B cell (primary cell): Measurements from ENCODE around the gene IBA57. TPM values are rescaled to one million over a fixed set of nuclear protein-coding genes. Genes with fewer than 3 reads are reported as not detected.

Experiments used
- ATAC-seq: fragments of 200-7000 bp; cut with Tn5 transposase; one replicate; pipeline ENCODE4 v1.10.0; 2021; ENCODE audit warnings: low read depth, mild to moderate bottlenecking, moderate number of reproducible peaks, moderate library complexity
- CTCF ChIA-PET: fragments of 350-600 bp; sonication (Branson Sonifier 250); formaldehyde crosslinking; loops from one replicate; lab custom pipeline; 2021; ENCODE audit warnings: antibody characterized with exemption, inconsistent platforms; lab: Charles Lee
- POLR2A ChIA-PET: fragments of 350-600 bp; sonication (Branson Sonifier 250); formaldehyde crosslinking; loops from one replicate; lab custom pipeline; 2021; ENCODE audit warnings: antibody characterized with exemption; lab: Charles Lee
- DNase-seq: peaks from one replicate; pipeline ENCODE4 v3.0.0; 2013
- H2AFZ ChIP-seq: 2 replicates; pipeline ENCODE4 v1.6.1; 2012; ENCODE audit warnings: mild to moderate bottlenecking, low read depth, low read length; ENCODE audit not compliant: insufficient read depth, poor library complexity, severe bottlenecking
- H3K27ac ChIP-seq, 2 donors: 1 replicate in 1 of 2; 2 replicates in 1 of 2; pipeline ENCODE4 v1.5.1; 2012 to 2013; ENCODE audit warnings: low read length in 2 of 2, mild to moderate bottlenecking in 2 of 2, moderate library complexity in 1 of 2
- H3K27me3 ChIP-seq, 4 experiments: fragments of 200-600 bp in 1 of 4; sonication (generic) in 1 of 4; replicated peaks in 1 of 4; 1 replicate in 2 of 4; 2 replicates in 2 of 4; pipeline versions ENCODE4 v1.6.1 to v1.7.0; 2013 to 2016; ENCODE audit warnings: low read length in 3 of 4, mild to moderate bottlenecking in 2 of 4, mixed read lengths in 1 of 4, moderate library complexity in 1 of 4; ENCODE audit not compliant: insufficient read depth in 4 of 4, control insufficient read depth in 3 of 4; ENCODE audit errors: control extremely low read depth in 1 of 4
- H3K36me3 ChIP-seq, 2 experiments: replicated peaks in 1 of 2; 1 replicate in 1 of 2; 2 replicates in 1 of 2; pipeline versions ENCODE4 v1.6.1 to v1.7.1; 2013; ENCODE audit warnings: low read length in 1 of 2; ENCODE audit not compliant: insufficient read depth in 2 of 2, control insufficient read depth in 1 of 2; ENCODE audit errors: control extremely low read depth in 1 of 2, extremely low read depth in 1 of 2
- H3K4me1 ChIP-seq, 2 donors: fragments of 200-600 bp in 1 of 2; sonication (generic) in 1 of 2; 1 replicate in 1 of 2; 2 replicates in 1 of 2; pipeline versions ENCODE4 v1.5.1 to v1.6.1; 2013 to 2017; ENCODE audit warnings: low read length in 2 of 2; ENCODE audit not compliant: control insufficient read depth in 2 of 2, insufficient read depth in 2 of 2
- H3K4me2 ChIP-seq: replicated peaks from 2 replicates; pipeline ENCODE3; 2012; ENCODE audit warnings: mild to moderate bottlenecking, low read depth, low read length; ENCODE audit not compliant: poor library complexity, severe bottlenecking
- H3K4me3 ChIP-seq, 5 experiments: fragments of 200-600 bp in 1 of 5; sonication (generic) in 1 of 5; 1 replicate in 3 of 5; 2 replicates in 2 of 5; pipeline versions ENCODE4 v1.5.1 to v1.7.0; 2011 to 2016; ENCODE audit warnings: low read length in 4 of 5, mild to moderate bottlenecking in 4 of 5, low read depth in 2 of 5, control low read depth in 1 of 5, moderate library complexity in 1 of 5; ENCODE audit not compliant: insufficient read depth in 1 of 5; ENCODE audit errors: control extremely low read depth in 1 of 5, extremely low read depth in 1 of 5
- H3K79me2 ChIP-seq: fragments of 200-600 bp; sonication (generic); one replicate; pipeline ENCODE4 v1.6.0; 2016; ENCODE audit warnings: low read length; ENCODE audit not compliant: control insufficient read depth, insufficient read depth
- H3K9ac ChIP-seq: fragments of 200-600 bp; sonication (generic); 2 replicates; pipeline ENCODE4 v1.6.1; 2017; ENCODE audit warnings: mild to moderate bottlenecking, low read length, moderate library complexity
- H3K9me3 ChIP-seq, 3 donors: one replicate each; pipeline versions ENCODE4 v1.6.1 to v1.7.1; 2013; ENCODE audit warnings: low read length in 2 of 3; ENCODE audit not compliant: control insufficient read depth in 2 of 3, insufficient read depth in 1 of 3; ENCODE audit errors: control extremely low read depth in 1 of 3
- H4K20me1 ChIP-seq: 2 replicates; pipeline ENCODE4 v1.6.0; 2012; ENCODE audit warnings: mild to moderate bottlenecking, low read length; ENCODE audit not compliant: insufficient read depth, control insufficient read depth, poor library complexity, severe bottlenecking
- H3K27ac Mint-ChIP-seq: one replicate; pipeline ENCODE4 v1.8.0; 2021; ENCODE audit warnings: mixed read lengths
- H3K27me3 Mint-ChIP-seq: one replicate; pipeline ENCODE4 v1.8.0; 2021; ENCODE audit warnings: mixed read lengths
- H3K4me1 Mint-ChIP-seq: one replicate; pipeline ENCODE4 v1.8.0; 2021; ENCODE audit warnings: mixed read lengths
- H3K4me3 Mint-ChIP-seq: one replicate; pipeline ENCODE4 v1.8.0; 2021; ENCODE audit warnings: mixed read lengths
- H3K9me3 Mint-ChIP-seq: one replicate; pipeline ENCODE4 v1.8.0; 2022; ENCODE audit warnings: mixed read lengths; ENCODE audit not compliant: insufficient read depth
- EZH2 ChIP-seq: IDR thresholded peaks from 2 replicates; pipeline ENCODE4 v1.6.1; 2012; ENCODE audit warnings: borderline replicate concordance, low read depth, mild to moderate bottlenecking, moderate library complexity, low read length; ENCODE audit not compliant: insufficient read depth, poor library complexity, severe bottlenecking
- WGBS: methylation state at CpG from one replicate; pipeline ENCODE4 v1.1.5; 2013; ENCODE audit warnings: missing lambda C conversion rate; ENCODE audit not compliant: insufficient coverage; 5-methylcytosine and 5-hydroxymethylcytosine counted together
- intact Hi-C: fragments of 100-400 bp; cut with micrococcal nuclease; formaldehyde crosslinking; loops from one replicate; pipeline ENCODE4 v1.10.0; 2022
- polyA plus RNA-seq: library from polyadenylated mRNA; depleted of rRNA; stranded (reverse); fragments of >200 nt; gene quantifications from 2 replicates; pipeline ENCODE4 v1.2.3, GENCODE V29; 2012
- total RNA-seq, 2 donors: library from RNA; stranded (reverse); fragments of 120-200 nt in 1 of 2; gene quantifications; 1 replicate in 1 of 2; 2 replicates in 1 of 2; pipeline versions ENCODE4 v1.2.3 to v1.2.4, GENCODE V29; 2013 to 2022
- TF ChIP-seq, protein P1 (sequence below): fragments of 200-600 bp; IDR thresholded peaks from one replicate; pipeline ENCODE4 v1.8.0; 2022; ENCODE audit warnings: antibody characterized with exemption, mild to moderate bottlenecking

IBA57 gene
- total and polyA plus RNA-seq, 2 donors (not counting 1 experiment from before 2014, with no cell fraction given), result 5.2 to 12.8 TPM

DNA sequence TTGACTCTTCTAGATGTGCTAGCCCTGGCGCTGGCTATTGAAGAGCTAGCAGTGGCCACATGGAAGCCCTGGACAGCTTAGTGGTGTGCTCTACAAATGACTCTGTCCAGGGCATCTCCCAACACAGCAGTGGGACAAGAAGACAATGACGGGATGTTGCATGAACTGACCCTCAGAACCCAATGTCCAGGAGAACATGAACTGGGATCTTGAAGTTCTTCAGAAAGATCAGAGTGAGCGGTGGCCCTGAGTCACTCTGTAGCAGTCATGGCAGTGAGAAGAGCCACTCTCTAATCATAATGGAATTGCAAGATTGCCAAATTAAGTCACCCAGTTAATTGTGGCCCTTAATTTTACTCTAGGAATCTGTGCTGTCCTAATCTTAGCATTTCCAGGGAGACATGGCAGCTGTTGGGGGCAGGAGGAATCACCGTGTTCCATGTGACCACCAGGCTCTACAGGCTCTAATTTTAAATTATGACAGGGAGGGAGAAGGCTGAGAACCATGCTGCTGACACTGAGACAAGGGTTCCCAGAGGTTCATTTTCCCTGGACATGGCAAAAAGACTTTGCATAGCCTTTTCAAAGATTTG is 32.0 kb downstream of the IBA57 start:
- no peaks in the 10 kb centered on the region for H3K27me3 ChIP-seq
- ChIA-PET POLR2A (no interaction called here), CTCF (no interaction called here)
- DNase-seq (no peak), ATAC-seq (no peak)
- no peaks in the 10 kb centered on the region for H3K36me3 ChIP-seq
- no peak overlapping the region for H3K27ac ChIP-seq
- no peaks in the 10 kb centered on the region for H3K4me1 ChIP-seq
- no peak for TF ChIP-seq EZH2
- TF ChIP-seq, protein P1, sequence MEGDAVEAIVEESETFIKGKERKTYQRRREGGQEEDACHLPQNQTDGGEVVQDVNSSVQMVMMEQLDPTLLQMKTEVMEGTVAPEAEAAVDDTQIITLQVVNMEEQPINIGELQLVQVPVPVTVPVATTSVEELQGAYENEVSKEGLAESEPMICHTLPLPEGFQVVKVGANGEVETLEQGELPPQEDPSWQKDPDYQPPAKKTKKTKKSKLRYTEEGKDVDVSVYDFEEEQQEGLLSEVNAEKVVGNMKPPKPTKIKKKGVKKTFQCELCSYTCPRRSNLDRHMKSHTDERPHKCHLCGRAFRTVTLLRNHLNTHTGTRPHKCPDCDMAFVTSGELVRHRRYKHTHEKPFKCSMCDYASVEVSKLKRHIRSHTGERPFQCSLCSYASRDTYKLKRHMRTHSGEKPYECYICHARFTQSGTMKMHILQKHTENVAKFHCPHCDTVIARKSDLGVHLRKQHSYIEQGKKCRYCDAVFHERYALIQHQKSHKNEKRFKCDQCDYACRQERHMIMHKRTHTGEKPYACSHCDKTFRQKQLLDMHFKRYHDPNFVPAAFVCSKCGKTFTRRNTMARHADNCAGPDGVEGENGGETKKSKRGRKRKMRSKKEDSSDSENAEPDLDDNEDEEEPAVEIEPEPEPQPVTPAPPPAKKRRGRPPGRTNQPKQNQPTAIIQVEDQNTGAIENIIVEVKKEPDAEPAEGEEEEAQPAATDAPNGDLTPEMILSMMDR, result no peak
- H3K4me1 Mint-ChIP-seq, result no peaks in the 10 kb centered on the region
- 88% methylated on average over 3 of the region's 4 CpGs for WGBS
- no peak overlapping the region for H3K9ac ChIP-seq
- H3K4me2 ChIP-seq, result no peak overlapping the region
- H3K27me3 Mint-ChIP-seq, result no peaks in the 10 kb centered on the region
- no peaks in the 10 kb centered on the region for H3K79me2 ChIP-seq
- no peaks in the 10 kb centered on the region for H4K20me1 ChIP-seq
- H3K4me3 ChIP-seq, result no peak overlapping the region
- H3K9me3 ChIP-seq, result peaks cover 9 to 19% (median 14%) of the 10 kb centered on the region in 3 donors
- H2AFZ ChIP-seq, result no peak overlapping the region
- no peak overlapping the region for H3K27ac Mint-ChIP-seq
- H3K4me3 Mint-ChIP-seq, result no peak overlapping the region
- no peaks in the 10 kb centered on the region for H3K9me3 Mint-ChIP-seq
- intact Hi-C loops, result no loop called here

DNA sequence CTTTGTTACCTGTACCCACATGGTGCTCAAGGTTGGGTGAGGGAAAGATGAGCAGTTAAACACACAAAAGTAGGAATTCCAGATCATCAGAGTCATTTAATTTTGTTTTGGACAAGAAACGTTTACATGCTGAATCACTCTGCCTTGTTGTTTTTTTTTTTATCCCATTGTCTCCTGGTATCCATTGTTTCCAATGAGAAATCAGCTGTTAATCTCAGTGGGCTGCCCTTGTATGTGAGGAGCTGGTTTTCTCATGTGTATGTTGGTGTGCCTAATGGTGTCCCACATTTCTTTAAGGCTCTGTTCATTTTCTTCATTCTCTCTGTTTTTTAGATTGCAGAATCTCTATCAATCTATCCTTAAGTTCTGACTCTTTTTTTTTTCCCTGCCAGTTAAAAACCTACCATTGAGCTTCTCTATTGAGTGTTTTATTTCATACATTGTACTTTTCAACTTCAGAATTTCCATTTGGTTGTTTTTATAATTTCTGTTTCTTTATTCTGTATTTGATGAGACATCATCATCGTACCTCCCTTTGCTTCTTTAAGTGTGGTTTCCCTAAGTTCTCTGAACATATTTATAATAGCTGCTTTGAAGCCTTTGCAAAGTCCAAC is 33.5 kb downstream of the IBA57 start:
- Histone ChIP-seq H2AFZ (no peak overlapping the region), H3K27ac (no peak overlapping the region), H4K20me1 (no peaks in the 10 kb centered on the region), H3K4me2 (no peak overlapping the region), H3K4me1 (no peaks in the 10 kb centered on the region), H3K9ac (no peak overlapping the region), H3K79me2 (no peaks in the 10 kb centered on the region), H3K4me3 (no peak overlapping the region), H3K9me3 (peaks cover 9 to 19% (median 14%) of the 10 kb centered on the region in 3 donors), H3K27me3 (no peaks in the 10 kb centered on the region), H3K36me3 (no peaks in the 10 kb centered on the region)
- intact Hi-C loops, result no loop called here
- ChIA-PET CTCF (interaction anchor here (1.0 kb wide), 1 partner anchor 13 kb away, joined by 4 read pairs; no protein-coding TSS in a partner anchor), POLR2A (no interaction called here)
- DNase-seq (no peak), ATAC-seq (no peak)
- TF ChIP-seq, protein P1, result no peak
- no peak for TF ChIP-seq EZH2
- no peak overlapping the region for H3K4me3 Mint-ChIP-seq
- H3K4me1 Mint-ChIP-seq, result no peaks in the 10 kb centered on the region
- H3K27ac Mint-ChIP-seq, result no peak overlapping the region
- H3K9me3 Mint-ChIP-seq, result no peaks in the 10 kb centered on the region
- no CpG with 5 or more reads among the region's 2 CpGs for WGBS
- no peaks in the 10 kb centered on the region for H3K27me3 Mint-ChIP-seq
